Hepatocyte (in vitro differentiated cells): ENCODE measurements around the gene AUTS2. TPM values are rescaled to one million over a fixed set of nuclear protein-coding genes. Genes with fewer than 3 reads are reported as not detected.

Source experiments
- DNase-seq: peaks from one replicate; pipeline ENCODE4 v3.0.0-alpha.2; 2016; ENCODE audit warnings: low spot score
- H2AFZ ChIP-seq: fragments of 200-600 bp; sonication (generic); 2 replicates; pipeline ENCODE4 v1.6.0; 2016; ENCODE audit warnings: antibody characterized with exemption, mild to moderate bottlenecking
- H3K27ac ChIP-seq: fragments of 200-600 bp; sonication (generic); 2 replicates; pipeline ENCODE4 v1.5.1; 2016; ENCODE audit warnings: mild to moderate bottlenecking
- H3K27me3 ChIP-seq: fragments of 200-600 bp; sonication (generic); 2 replicates; pipeline ENCODE4 v1.6.1; 2016
- H3K36me3 ChIP-seq: fragments of 200-600 bp; sonication (generic); replicated peaks from 2 replicates; pipeline ENCODE4 v1.5.1; 2016; ENCODE audit warnings: low read depth; ENCODE audit not compliant: insufficient read depth
- H3K4me1 ChIP-seq: fragments of 200-600 bp; sonication (generic); 2 replicates; pipeline ENCODE4 v1.5.1; 2016; ENCODE audit warnings: mild to moderate bottlenecking, moderate library complexity; ENCODE audit not compliant: insufficient read depth
- H3K4me2 ChIP-seq: fragments of 200-600 bp; sonication (generic); 2 replicates; pipeline ENCODE4 v1.6.0; 2016
- H3K4me3 ChIP-seq: fragments of 200-600 bp; sonication (generic); 2 replicates; pipeline ENCODE4 v1.5.1; 2016; ENCODE audit warnings: mild to moderate bottlenecking
- H3K79me2 ChIP-seq: fragments of 200-600 bp; sonication (generic); 2 replicates; pipeline ENCODE4 v1.6.0; 2017; ENCODE audit warnings: mild to moderate bottlenecking
- H3K9me2 ChIP-seq: fragments of 200-600 bp; sonication (generic); replicated peaks from 2 replicates; pipeline ENCODE4 v1.6.0; 2017; ENCODE audit warnings: mild to moderate bottlenecking; ENCODE audit not compliant: insufficient read depth
- H3K9me3 ChIP-seq: fragments of 200-600 bp; sonication (generic); 2 replicates; pipeline ENCODE4 v1.5.1; 2016; ENCODE audit warnings: low read depth, mild to moderate bottlenecking
- H4K20me1 ChIP-seq: fragments of 200-600 bp; sonication (generic); 2 replicates; pipeline ENCODE4 v1.6.0; 2016; ENCODE audit warnings: mild to moderate bottlenecking; ENCODE audit not compliant: insufficient read depth, poor library complexity, severe bottlenecking
- CTCF ChIP-seq: fragments of 200-600 bp; sonication (generic); IDR thresholded peaks from 2 replicates; pipeline ENCODE4 v1.5.1; 2016; ENCODE audit warnings: antibody characterized with exemption, mild to moderate bottlenecking; ENCODE audit not compliant: poor library complexity
- EZH2 ChIP-seq: fragments of 200-600 bp; sonication (generic); IDR thresholded peaks from 2 replicates; pipeline ENCODE4 v1.6.1; 2016; ENCODE audit warnings: antibody characterized with exemption, mild to moderate bottlenecking, borderline replicate concordance
- EZH2phosphoT487 ChIP-seq: fragments of 200-600 bp; sonication (generic); IDR thresholded peaks from one replicate; pipeline ENCODE4 v1.6.1; 2018; ENCODE audit warnings: antibody characterized with exemption, mild to moderate bottlenecking, low read depth, moderate library complexity; ENCODE audit not compliant: unreplicated experiment, severe bottlenecking
- WGBS: methylation state at CpG from one replicate; pipeline ENCODE4 v1.1.6; 2016; ENCODE audit warnings: low lambda C conversion rate; ENCODE audit errors: missing lambda C conversion rate; 5-methylcytosine and 5-hydroxymethylcytosine counted together
- polyA plus RNA-seq: library from polyadenylated mRNA; unstranded; fragments of >200 nt; fragmentation: Nextera tagmentation; extraction: Ambion mirVana; gene quantifications from 2 replicates; pipeline ENCODE4 v1.2.1, GENCODE V29; 2016
- total RNA-seq: library from RNA; depleted of rRNA; stranded (reverse); fragments of >200 nt; gene quantifications from 2 replicates; pipeline ENCODE4 v1.2.3, GENCODE V29; 2014

Gene AUTS2
- total and polyA plus RNA-seq, 2 experiments from 2014 or later = 34.4 to 40.9 TPM

- H3K27ac ChIP-seq = no peak overlapping the region
- WGBS = 82% methylated on average over 6 of the region's 6 CpGs
- TF ChIP-seq EZH2phosphoT487 (no peak), EZH2 (no peak), CTCF (no peak)
- H3K4me2 ChIP-seq = no peak overlapping the region
- no peaks in the 10 kb centered on the region for H3K9me3 ChIP-seq
- no peak overlapping the region for H2AFZ ChIP-seq
- H3K36me3 ChIP-seq = no peaks in the 10 kb centered on the region
- H3K79me2 ChIP-seq = no peaks in the 10 kb centered on the region
- no peaks in the 10 kb centered on the region for H3K27me3 ChIP-seq
- no peak for DNase-seq
- H3K4me1 ChIP-seq = peaks cover 30% of the 10 kb centered on the region
- H4K20me1 ChIP-seq = no peaks in the 10 kb centered on the region
- H3K9me2 ChIP-seq = no peaks in the 10 kb centered on the region
- H3K4me3 ChIP-seq = no peak overlapping the region
These were observed 981.9 kb downstream of the AUTS2 start for GRCh38 chr7:70580161-70580560.

- H4K20me1 ChIP-seq = no peaks in the 10 kb centered on the region
- H3K79me2 ChIP-seq = no peaks in the 10 kb centered on the region
- no peak overlapping the region for H3K4me3 ChIP-seq
- H3K4me2 ChIP-seq = peak overlapping the region; percentile 33
- WGBS = 42% methylated on average over 18 of the region's 18 CpGs
- H3K4me1 ChIP-seq = peaks cover 46% of the 10 kb centered on the region
- no peaks in the 10 kb centered on the region for H3K27me3 ChIP-seq
- H3K9me2 ChIP-seq = no peaks in the 10 kb centered on the region
- H3K36me3 ChIP-seq = no peaks in the 10 kb centered on the region
- H3K9me3 ChIP-seq = no peaks in the 10 kb centered on the region
- peak overlapping the region; percentile 25 for H2AFZ ChIP-seq
- DNase-seq = no peak
- no peak for TF ChIP-seq EZH2phosphoT487
- TF ChIP-seq EZH2 = no peak
- no peak for TF ChIP-seq CTCF
- H3K27ac ChIP-seq = peak overlapping the region; percentile 58
These were observed 984.9 kb downstream of the AUTS2 start for GRCh38 chr7:70582927-70583895.

DNA sequence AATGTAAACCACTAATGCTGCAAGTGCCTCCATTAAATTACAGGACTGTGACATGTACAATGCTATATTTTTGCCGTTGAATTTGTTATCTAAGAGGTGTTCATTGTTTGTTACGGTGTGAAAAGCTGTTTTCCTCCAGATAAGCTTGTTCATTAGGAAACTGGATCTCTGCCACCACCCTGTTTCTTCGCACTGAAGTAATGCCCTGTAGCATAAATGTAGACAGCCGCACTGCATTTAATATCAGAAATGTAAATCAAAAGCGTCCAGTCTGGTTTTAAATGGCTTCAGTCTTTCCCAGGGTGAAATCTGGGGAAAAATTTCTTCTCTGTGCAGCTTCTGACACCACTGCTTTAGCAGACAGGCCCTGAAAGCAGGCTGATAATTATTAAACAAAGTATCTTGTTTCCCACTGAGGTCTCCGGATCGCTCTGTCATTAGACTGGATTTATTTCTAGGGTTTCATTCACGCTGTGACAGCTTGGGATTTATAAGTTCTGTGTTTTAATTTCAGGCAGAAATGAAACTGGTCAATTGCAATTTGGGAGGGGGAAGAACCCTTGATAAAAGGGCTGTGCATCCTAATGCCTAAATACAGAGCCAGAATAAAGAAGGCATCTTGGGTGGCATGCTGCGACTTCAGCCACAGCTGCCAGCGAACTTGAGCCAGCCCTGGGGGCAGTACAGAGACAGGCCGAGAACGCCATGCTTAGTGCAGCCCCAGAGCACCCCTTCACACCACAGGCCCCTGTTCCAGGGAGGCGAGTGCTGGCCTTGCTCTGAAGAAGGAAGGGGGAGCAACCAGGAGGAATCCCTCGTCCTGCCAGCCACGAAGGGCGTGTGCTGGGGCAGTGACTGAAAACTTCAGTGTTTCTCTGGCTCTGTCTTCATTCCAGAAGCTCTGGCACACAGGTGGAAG is 985.9 kb downstream of the AUTS2 start:
- no peak for DNase-seq
- no peaks in the 10 kb centered on the region for H3K79me2 ChIP-seq
- H3K27me3 ChIP-seq = no peaks in the 10 kb centered on the region
- WGBS = 58% methylated on average over 16 of the region's 16 CpGs
- H2AFZ ChIP-seq = peak overlapping the region; percentile 25
- no peaks in the 10 kb centered on the region for H3K9me2 ChIP-seq
- H3K27ac ChIP-seq = peak overlapping the region; percentile 58
- TF ChIP-seq CTCF (no peak), EZH2 (no peak), EZH2phosphoT487 (no peak)
- H3K4me3 ChIP-seq = no peak overlapping the region
- H3K9me3 ChIP-seq = no peaks in the 10 kb centered on the region
- H3K4me1 ChIP-seq = peaks cover 48% of the 10 kb centered on the region
- no peaks in the 10 kb centered on the region for H4K20me1 ChIP-seq
- no peaks in the 10 kb centered on the region for H3K36me3 ChIP-seq
- peak overlapping the region; percentile 33 for H3K4me2 ChIP-seq
